ENCODE data around the gene CELF5. TPM values are rescaled to one million over a fixed set of nuclear protein-coding genes. Genes with fewer than 3 reads are reported as not detected.

Gene CELF5
- total RNA-seq, 4 donors from 2014 or later = not detected

GRCh38 chr19:3206216-3206953, 18.1 kb upstream of the CELF5 start:
- TF ChIP-seq EP300 (IDR thresholded peaks at IDR 0.05) (no peak), POLR2AphosphoS5 (IDR thresholded peaks at IDR 0.05) (no peak)
- Histone ChIP-seq H3K9me3 (no peaks in the 10 kb centered on the region), H3K27me3 (no peaks in the 10 kb centered on the region), H3K36me3 (peaks cover 0 to 76% of the 10 kb centered on the region in 2 donors), H3K4me1 (no peaks in the 10 kb centered on the region), H3K4me3 (no peak overlapping the region), H3K27ac (no peak overlapping the region)
- WGBS, 2 donors (ENCODE audit: low coverage in 1 of 2) = 85 to 100% methylated on average over 5 to 7 of the region's 28 CpGs
- ATAC-seq = no peak

GRCh38 chr19:3207461-3208242, 16.8 kb upstream of the CELF5 start:
- H3K9me3 ChIP-seq = no peaks in the 10 kb centered on the region
- TF ChIP-seq EP300 (IDR thresholded peaks at IDR 0.05) (no peak), POLR2A (IDR thresholded peaks at IDR 0.05) (no peak), POLR2AphosphoS5 (IDR thresholded peaks at IDR 0.05) (no peak)
- TF ChIP-seq, protein P1, sequence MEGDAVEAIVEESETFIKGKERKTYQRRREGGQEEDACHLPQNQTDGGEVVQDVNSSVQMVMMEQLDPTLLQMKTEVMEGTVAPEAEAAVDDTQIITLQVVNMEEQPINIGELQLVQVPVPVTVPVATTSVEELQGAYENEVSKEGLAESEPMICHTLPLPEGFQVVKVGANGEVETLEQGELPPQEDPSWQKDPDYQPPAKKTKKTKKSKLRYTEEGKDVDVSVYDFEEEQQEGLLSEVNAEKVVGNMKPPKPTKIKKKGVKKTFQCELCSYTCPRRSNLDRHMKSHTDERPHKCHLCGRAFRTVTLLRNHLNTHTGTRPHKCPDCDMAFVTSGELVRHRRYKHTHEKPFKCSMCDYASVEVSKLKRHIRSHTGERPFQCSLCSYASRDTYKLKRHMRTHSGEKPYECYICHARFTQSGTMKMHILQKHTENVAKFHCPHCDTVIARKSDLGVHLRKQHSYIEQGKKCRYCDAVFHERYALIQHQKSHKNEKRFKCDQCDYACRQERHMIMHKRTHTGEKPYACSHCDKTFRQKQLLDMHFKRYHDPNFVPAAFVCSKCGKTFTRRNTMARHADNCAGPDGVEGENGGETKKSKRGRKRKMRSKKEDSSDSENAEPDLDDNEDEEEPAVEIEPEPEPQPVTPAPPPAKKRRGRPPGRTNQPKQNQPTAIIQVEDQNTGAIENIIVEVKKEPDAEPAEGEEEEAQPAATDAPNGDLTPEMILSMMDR (IDR thresholded peaks at IDR 0.05) = no peak
- no peak overlapping the region for H3K27ac ChIP-seq
- H3K4me3 ChIP-seq = no peak overlapping the region
- H3K4me1 ChIP-seq = no peaks in the 10 kb centered on the region
- WGBS, 2 donors (ENCODE audit: low coverage in 1 of 2) = no CpG with 5 or more reads among the region's 43 CpGs
- no peaks in the 10 kb centered on the region for H3K27me3 ChIP-seq
- ATAC-seq = no peak
- peaks cover 0 to 64% of the 10 kb centered on the region in 2 donors for H3K36me3 ChIP-seq

GRCh38 chr19:3208317-3209207, 15.9 kb upstream of the CELF5 start:
- no peak for ATAC-seq
- H3K4me3 ChIP-seq = no peak overlapping the region
- peaks cover 0 to 56% of the 10 kb centered on the region in 2 donors for H3K36me3 ChIP-seq

DNA sequence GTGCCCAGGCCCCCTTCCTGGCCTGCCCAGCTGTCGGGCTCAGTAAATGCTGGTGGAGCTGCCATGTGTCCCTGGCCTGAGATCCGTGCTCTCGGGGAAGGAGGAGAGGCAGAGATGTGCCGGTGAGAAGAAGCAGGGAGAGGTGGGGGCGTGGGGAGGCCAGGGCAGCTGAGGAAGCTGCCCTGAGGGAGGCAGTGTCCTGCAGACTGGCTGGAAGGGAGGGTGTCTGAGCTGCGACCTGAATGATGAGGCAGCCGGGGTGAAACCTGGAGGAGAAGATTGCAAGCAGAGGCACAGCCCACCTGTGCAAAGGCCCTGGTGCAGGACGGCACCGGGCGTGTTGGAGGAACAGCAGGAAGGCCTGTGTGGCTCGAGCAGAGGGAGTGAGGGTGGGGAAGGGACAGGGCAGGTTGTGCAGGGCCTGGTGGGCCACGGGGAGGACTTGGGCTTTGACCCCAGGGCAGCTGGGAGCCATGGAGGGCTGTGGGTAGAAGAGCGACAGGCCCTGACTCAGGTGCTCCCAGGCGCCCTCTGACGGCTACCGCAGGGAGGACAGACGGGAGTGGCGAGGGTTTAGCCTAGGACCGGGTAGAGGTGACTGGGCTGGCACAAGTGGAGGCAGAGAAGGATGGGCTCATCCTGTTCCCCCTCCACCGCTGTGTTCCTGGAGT, 14.0 kb upstream of the CELF5 start:
- WGBS, 2 donors (ENCODE audit: low coverage in 1 of 2) = 14 to 60% methylated on average over 3 to 7 of the region's 20 CpGs
- no peak overlapping the region for H3K4me3 ChIP-seq
- peak; percentile 63 for ATAC-seq
- H3K9me3 ChIP-seq = no peaks in the 10 kb centered on the region
- H3K36me3 ChIP-seq = peaks cover 0 to 37% of the 10 kb centered on the region in 2 donors
- H3K27me3 ChIP-seq = no peaks in the 10 kb centered on the region
- TF ChIP-seq, protein P1 (IDR thresholded peaks at IDR 0.05) = peak in 3 of 4 experiments; percentile 35 to 58 (median 44)
- no peak for TF ChIP-seq POLR2AphosphoS5 (IDR thresholded peaks at IDR 0.05)
- H3K4me1 ChIP-seq = no peaks in the 10 kb centered on the region
- H3K27ac ChIP-seq = no peak overlapping the region

More at GRCh38 chr19:3208317-3209207, 15.9 kb upstream of the CELF5 start:
- TF ChIP-seq POLR2A (IDR thresholded peaks at IDR 0.05) = no peak
- TF ChIP-seq, protein P1 (IDR thresholded peaks at IDR 0.05) = no peak
- no peak for TF ChIP-seq EP300 (IDR thresholded peaks at IDR 0.05)
- TF ChIP-seq POLR2AphosphoS5 (IDR thresholded peaks at IDR 0.05) = no peak
- Histone ChIP-seq H3K27ac (no peak overlapping the region), H3K27me3 (no peaks in the 10 kb centered on the region), H3K4me1 (no peaks in the 10 kb centered on the region), H3K9me3 (no peaks in the 10 kb centered on the region)
- WGBS, 2 donors (ENCODE audit: low coverage in 1 of 2) = 70 to 87% methylated on average over 2 to 8 of the region's 33 CpGs
